ENCODE data around the gene FAM163B.

Gene FAM163B

DNA sequence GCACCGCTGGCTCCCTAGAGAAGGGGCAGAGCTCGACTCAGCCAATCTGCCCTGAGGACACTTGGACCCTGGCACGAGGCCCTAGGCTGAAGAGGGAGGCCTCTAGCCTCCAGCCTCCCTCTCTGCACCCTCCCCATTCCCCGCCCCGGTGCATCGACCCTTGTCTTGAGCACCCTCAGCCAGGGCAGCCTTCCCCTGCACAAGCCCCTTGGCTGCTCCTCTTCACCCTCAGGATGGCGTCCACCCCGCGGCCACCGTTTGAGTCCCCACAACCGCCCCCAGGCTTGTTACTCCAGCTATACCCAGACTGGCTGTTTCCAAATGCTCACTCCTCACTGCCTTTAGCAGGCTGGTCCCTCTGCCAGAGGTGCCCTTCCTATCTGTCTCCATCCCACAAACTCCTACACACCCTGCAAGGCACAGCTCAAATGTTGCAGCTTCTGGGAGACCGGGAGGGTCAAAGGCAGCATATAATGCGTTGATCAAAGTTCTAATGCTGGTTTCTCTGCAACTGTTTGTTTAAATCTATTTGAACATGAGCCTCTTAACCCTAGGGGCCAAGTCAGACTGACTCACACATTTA lies 6.5 kb upstream of the FAM163B start:
- DNase-seq (ENCODE audit: low spot score): no peak

GRCh38 chr9:133615186-133615585 lies 6.0 kb upstream of the FAM163B start:
- no peak for DNase-seq (ENCODE audit: low spot score)

GRCh38 chr9:133614678-133615077 lies 5.5 kb upstream of the FAM163B start:
- no peak for DNase-seq (ENCODE audit: low spot score)

- no peak for DNase-seq (ENCODE audit: low spot score)
Observed at GRCh38 chr9:133614056-133614455, 4.9 kb upstream of the FAM163B start.

DNA sequence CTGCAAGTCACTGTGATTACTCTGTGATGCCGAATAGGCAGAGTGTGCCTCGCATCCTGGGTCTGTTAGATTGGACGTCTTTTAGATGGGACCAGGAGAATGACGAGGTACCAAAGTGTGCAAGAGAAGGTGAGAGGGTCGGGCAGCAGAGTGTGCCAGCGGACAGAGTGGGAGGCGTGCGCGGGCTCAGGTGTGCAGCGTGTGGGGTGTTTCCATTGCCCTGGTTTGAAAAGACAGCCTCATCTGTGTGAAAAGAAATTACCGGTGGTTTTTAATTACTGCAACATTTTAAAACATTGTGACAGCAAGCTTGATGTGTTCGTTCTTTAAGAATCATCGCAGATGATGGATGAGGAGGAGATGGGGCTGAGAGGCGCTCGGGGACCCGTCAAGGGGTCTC lies 4.2 kb upstream of the FAM163B start:
- no peak for DNase-seq (ENCODE audit: low spot score)

GRCh38 chr9:133612816-133613215 lies 3.6 kb upstream of the FAM163B start:
- DNase-seq (ENCODE audit: low spot score): no peak

GRCh38 chr9:133612051-133612450 lies 2.9 kb upstream of the FAM163B start:
- no peak for DNase-seq (ENCODE audit: low spot score)

DNA sequence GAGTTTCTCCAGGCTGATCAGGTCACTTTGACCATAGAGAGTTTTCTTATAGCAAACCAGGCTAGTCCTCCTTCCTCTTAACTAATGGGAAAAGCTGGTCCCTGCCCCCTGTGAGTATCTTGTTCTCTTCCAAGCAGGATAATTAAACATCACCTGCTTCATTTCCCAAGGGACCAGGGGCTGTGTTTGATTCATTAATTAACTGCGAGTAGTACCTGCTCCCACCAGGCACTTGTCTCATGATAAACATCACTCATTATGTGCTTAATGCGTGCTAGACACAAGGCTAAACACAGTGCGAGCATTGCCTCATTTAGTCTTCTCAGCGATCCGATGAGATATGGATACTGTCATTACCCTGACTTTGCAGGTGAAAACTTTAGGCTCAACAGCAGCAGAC lies 1.7 kb upstream of the FAM163B start:
- DNase-seq (ENCODE audit: low spot score): no peak

DNA sequence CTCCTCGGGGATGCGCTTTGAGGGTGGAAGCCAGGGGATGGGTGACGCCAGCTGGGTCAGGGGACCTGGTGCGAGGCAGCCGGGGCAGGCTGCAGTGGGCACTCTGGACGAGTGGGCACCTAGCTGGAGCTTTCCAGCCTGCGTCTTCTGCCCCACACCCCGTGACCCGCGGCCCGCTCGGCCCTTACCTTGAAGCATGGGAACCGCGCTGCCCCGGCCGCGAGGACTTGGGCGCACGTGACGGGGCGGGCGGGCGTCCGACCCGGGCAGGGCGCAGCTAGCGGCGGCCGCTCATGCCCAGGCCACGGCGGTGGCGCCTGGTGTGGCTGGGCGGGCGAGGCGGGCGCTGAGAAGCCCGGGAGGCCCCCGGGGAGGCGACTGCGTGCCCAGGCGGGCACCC lies 300 bp downstream of the FAM163B start:
- no peak for DNase-seq (ENCODE audit: low spot score)

- no peak for DNase-seq (ENCODE audit: low spot score)
Observed at GRCh38 chr9:133608382-133608781, 807 bp downstream of the FAM163B start.

- DNase-seq (ENCODE audit: low spot score): no peak
Observed at GRCh38 chr9:133607976-133608375, 1.2 kb downstream of the FAM163B start.

- DNase-seq (ENCODE audit: low spot score): no peak
Observed at GRCh38 chr9:133607381-133607780, 1.8 kb downstream of the FAM163B start.

DNA sequence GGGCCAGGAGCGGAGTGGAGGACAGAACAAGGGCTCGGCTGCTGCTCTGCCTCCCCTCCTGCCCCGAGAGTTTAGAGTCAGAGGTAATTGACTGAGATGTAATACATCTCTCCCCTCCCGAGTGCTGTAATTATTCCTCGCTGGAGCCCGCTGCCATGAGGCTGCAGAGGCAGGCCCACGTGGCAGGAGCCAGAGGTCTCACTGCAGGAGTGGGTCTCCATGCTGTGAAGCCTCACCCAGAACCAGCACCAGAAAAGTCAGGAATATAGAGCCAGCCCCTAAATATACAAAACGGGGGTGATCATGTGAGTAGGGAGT lies 2.5 kb downstream of the FAM163B start:
- no peak for DNase-seq (ENCODE audit: low spot score)

DNA sequence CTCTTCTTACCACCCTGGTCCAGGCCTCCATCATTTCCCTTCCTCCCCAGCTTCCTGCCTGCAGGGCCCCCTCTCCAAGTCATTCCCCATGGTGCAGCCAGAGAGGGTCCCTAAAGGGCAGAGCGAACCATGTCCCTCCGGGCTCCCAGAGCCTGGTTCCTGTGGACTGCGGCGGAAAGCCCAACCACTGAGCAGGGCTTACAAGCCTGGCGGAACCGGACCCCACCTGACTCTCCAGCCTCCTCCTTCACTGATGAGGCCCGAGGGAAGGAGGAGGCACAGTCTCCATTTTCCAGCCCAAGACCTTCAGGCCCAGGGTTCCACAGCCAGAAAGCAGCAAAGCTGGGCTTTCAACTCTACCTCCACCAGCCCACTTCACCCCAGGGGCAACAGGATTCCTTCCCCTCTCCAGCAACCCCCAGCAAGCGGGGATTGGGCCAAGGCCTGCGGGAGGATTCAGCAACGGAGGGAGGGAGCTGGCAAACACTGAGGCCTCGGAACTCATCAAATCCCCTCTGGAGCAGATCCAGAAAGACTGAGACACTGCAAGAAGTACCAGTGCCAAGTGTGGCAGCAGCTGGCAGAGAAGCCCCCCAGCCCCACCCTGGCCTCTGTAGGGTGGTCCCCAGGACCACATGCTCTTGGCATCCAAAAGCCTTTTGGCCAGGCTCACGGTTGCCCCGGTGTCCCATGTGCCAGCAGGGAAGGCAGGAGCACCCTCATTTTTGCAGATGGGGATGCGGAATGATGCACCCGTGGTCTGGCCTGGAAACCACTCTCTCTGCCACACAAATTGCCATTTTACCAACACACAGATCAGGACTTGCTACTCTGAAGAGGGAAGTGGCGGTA lies 3.1 kb downstream of the FAM163B start:
- DNase-seq (ENCODE audit: low spot score): no peak

DNA sequence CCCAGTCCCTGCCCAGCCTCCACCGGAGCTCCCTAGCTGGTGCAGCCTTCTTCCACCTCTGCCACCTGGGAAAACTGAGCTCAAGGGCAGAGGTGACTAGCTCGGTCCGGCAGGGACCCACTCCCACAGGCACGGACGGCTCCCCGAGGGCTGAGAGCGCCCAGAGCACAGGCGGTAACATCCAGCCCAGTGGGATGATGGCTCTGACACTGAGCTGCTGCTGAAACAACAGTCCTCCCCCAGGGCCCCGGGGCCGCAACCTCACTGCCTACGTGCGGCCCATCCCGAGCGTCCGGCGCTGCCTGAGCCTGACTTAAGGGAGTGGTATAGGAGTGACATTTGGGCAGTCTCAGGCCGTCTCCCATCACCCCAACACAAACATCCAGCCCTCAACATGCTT lies 3.7 kb downstream of the FAM163B start:
- no peak for DNase-seq (ENCODE audit: low spot score)

DNA sequence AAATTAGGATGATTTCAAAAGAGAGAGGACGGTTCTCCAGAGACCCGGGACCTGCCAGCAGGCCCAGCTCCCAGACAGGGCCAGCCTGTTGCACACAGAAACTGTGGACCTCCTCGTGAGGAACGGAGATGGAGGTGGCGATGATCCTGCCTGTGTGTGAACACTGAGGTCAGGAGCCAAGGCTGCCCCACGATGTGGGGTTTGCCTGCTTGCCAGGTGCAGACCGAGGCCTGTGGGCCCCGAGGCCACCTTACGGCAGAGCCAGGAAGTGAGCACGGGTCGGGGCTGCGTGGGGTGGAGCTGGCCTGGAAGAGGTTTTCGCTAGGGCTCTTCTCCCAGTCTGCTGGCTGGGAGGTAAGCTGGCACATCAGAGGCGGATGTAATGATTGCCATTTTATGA lies 4.3 kb downstream of the FAM163B start:
- DNase-seq (ENCODE audit: low spot score): no peak

DNA sequence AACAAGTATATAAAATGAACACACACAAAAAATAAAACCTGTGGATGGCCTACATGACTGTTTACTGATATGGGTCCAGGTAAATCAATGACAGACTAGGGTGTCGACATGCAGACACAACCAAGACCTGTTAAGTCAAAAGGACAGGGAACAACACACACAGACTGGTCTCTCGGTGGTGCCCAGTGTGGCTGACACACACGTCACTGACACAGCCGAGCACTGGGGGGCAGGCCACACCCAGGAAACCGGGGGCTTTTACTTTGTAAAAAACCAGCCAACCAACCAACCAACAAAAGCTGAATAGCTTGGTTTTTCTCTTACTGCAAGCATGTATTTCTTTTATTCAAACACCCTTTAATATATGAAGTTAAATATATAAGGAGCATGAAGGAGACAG lies 5.0 kb downstream of the FAM163B start:
- DNase-seq (ENCODE audit: low spot score): no peak

DNA sequence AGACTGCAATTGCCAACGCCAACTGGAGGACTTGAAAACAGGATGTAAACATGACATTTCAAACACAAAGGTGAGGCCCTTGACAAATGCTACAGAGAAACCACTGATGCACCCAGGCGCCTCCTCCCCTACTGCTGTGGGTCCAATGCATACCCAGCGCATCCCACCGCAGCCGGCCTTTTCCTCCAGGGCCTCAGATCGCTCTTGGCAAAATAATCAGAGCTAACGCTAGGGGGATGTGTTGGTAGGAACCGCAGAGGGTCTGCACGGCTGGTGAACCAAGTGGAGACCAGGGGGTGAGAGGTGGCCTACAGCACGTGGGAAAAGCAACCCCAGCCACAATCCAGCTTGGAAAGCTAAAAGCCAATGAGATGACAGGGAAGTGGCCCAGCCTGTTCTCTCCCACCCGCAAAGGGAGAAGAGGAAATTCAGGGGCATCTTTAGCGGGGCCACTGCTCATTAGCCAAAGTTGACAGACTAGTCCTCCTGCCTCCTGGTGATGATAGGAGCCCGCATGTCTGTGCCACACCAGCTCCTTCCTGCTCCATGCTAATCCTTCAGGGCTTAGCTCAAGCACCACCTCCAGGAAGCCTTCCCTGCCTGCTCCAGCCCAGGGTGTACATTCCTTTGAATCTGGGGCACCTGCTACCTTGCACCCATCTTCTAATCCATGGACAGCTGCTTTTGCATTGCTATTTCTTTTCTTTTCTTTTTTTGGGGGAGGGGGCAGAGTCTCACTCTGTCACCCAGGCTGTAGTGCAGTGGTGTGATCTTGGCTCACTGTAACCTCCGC lies 5.9 kb downstream of the FAM163B start:
- DNase-seq (ENCODE audit: low spot score): no peak

GRCh38 chr9:133602277-133602676 lies 6.9 kb downstream of the FAM163B start:
- DNase-seq (ENCODE audit: low spot score): no peak

GRCh38 chr9:133601746-133602145 lies 7.4 kb downstream of the FAM163B start:
- DNase-seq (ENCODE audit: low spot score): no peak

- DNase-seq (ENCODE audit: low spot score): no peak
Observed at GRCh38 chr9:133600739-133601138, 8.4 kb downstream of the FAM163B start.

- no peak for DNase-seq (ENCODE audit: low spot score)
Observed at GRCh38 chr9:133599470-133600173, 9.6 kb downstream of the FAM163B start.

DNA sequence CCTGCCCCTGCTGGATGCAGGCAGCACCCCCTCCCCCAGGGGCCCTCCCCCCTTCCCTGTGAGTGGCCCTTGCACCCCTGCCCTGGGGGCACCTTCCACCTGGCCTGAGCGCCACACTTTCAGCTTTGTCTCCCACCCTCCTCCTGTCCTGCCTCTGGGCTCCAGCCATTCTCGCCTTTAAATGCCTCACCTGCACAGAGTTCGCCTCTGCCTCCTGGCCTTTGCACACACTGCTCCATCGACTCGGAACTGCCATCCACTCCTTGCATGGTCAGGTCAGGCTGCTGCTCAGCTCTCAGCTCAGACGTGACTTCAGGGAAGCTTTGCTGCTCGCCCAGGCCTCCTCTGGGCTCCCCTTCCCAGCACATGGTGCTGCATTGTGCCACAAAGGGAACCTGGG lies 10.2 kb downstream of the FAM163B start:
- no peak for DNase-seq (ENCODE audit: low spot score)
